Measurements from ENCODE around the gene RAE1.
"Not testable (repeated sequence)": the region's sequence is repeated elsewhere in the genome, so short reads cannot be mapped to it uniquely, and the experiment has no call there.

RAE1 gene

DNA sequence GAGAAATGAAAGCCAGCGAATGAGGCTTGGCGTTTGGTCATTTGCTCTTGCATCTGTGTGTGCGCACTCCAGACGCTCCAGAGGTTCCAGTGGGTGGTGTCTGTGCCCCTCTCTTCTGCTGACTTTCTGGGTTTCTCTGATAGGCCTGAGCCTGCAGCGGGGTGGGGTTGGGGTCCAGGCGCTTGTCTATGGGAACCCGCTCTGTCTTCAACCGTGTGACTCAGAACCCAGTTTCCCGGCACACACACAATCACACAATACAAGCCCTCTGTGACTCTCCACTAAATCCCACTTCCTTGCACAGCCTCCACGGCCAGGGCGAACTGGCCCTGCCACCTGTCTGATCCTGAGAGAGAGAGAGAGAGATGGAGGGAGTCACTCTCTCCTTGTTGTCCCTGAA lies 64.7 kb downstream of the RAE1 start:
- DNase-seq (ENCODE audit: low read depth) = no peak

DNA sequence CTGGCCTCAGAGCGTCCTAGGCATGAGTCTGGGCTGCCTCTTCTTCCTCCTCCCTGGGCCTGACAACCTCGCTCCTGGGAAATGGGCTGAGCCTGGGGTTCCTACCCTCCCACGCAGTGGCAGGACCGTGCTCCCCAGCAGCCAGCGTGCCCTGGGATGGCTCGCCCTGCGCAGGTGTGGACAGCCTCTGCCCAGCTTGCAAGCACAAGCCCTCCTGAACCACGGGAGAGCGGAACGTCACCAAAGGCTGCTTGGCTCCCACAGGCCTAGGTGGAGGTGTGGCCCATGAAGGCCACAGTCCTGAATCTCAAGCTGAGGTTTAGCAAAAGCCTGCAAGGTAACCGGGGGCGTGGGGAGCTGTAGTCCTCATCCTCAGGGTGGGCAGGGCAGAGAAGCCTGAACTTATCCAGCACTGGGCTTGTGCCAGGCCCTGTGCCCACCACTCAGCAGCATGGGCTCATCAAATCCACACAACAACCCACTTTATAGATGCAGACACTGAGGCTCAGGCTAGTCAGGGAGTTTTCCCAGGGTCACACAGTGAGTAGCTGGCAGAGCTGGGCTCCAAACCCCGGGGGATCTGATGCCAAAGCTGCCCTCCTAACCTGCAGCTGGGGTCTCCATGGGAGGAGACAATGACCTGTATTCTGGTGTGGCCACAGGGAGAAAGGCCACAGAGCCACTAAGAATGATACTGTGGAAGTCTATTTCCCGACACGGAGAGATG lies 65.4 kb downstream of the RAE1 start:
- no peak for DNase-seq (ENCODE audit: low read depth)

DNA sequence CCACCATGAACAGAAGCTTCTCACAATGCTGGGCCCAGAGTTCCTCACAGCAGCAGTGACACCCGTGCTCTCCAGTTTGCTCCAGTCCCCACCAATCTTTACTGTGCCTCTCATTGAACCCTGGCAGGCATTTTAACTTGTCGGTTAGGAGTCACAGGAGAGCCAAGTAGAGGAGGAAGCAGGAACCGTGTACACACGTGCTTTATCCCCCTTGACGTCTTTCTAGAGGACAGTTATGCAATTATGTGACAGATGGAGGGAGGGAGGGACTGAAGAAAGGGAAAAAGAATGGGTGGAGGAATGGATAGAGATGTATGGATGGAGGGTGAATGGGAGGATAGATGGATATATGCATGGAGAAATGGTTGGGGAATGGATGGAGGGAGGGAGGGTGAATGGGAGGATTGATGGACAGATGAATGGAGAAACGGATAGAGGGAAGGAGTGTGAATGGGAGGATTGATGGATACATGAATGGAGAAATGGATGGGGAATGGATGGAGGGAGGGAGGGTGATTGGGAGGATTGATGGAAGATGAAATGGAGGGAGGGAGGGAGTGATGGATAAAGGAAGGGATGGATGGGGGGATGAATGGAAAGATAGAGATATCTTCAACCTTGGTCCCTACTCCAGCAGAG lies 66.1 kb downstream of the RAE1 start:
- no peak for DNase-seq (ENCODE audit: low read depth)

DNA sequence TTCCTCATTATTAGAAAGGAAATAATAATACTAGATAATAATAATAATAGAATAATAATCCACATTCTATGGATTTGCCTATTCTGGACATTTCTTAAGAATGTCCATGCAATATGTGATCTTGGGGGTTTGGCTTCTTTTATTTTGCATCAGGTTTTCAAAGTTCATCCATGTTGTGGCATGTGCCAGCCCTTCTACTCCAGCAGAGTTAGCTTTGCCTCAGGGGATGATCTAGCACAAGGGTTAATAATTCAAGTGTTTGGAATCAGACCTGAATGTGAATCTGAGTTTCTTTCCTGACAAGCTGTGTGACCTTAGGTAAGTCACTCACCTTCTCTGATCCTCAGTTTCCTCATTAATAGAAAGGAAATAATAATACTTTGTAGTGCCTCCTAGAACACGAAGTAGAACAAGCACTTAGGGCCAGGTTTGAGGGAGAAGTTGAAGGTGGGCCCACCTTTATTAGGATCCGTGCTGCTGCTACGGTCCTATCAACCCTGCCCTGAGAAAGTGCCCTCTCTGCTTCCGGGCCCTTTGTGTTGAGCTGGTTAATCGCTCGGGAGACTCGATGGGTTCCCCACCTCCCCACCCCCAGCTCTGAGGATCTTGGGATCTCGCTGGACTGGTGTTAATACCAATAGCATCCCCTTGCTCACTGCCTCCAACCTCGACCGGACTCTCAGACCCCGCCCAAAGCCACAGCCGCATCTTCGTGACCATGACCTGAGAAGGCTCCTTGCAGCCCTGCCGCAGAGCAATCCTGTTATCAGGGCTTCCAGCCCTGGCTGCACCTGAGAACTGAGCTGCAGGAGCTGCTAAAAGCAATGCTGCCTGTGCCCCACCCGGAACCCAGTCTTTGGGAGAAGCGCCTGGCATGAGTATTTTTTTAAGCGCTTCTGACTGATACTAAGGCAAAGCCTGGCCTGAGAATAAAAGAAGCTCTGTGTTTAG lies 67.0 kb downstream of the RAE1 start:
- DNase-seq (ENCODE audit: low read depth) = no peak

DNA sequence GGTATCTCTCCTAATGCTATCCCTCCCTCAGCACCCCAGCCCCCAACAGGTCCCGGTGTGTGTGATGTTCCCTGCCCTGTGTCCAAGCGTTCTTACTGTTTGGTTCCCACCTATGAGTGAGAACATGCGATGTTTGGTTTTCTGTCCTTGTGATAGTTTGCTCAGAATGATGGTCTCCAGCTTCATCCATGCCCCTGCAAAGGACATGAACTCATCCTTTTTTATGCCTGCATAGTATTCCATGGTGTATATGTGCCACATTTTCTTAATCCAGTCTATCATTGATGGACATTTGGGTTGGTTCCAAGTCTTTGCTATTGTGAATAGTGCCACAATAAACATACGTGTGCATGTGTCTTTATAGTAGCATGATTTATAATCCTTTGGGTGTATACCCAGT lies 68.4 kb downstream of the RAE1 start:
- not testable (repeated sequence) for DNase-seq (ENCODE audit: low read depth)

DNA sequence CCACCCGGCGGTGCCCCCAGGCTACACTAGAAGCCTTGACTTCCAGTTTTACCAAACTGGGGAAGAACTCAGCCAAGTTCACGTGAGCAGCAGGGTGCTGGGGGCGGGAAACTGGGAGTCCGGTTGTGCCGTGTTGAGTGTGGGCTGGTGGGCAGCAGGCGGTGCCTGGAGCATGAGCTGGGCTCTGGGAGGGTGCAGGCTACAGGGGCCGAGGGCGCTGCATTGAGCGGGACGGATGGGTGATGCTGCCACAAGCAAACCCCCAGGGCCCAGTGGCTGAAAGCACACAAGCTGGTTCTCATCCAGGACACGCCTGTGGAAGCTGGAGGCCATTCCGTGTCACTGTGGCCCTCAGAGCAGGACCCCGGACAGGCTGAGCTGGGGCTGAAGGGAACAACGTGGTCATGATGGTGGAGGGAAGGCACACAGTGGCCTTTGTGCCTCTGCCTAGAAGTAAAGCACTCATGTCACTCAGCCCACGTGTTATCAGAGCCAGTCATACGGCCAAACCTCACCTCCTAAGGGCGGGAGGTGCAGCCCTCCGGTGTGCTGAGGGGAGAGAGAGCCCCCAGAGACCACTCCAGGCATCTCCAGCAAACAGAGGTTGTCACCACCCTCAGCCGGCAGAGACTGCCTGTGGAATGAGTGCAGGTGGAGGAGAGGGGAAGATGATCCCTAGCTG lies 69.7 kb downstream of the RAE1 start:
- no peak for DNase-seq (ENCODE audit: low read depth)

DNA sequence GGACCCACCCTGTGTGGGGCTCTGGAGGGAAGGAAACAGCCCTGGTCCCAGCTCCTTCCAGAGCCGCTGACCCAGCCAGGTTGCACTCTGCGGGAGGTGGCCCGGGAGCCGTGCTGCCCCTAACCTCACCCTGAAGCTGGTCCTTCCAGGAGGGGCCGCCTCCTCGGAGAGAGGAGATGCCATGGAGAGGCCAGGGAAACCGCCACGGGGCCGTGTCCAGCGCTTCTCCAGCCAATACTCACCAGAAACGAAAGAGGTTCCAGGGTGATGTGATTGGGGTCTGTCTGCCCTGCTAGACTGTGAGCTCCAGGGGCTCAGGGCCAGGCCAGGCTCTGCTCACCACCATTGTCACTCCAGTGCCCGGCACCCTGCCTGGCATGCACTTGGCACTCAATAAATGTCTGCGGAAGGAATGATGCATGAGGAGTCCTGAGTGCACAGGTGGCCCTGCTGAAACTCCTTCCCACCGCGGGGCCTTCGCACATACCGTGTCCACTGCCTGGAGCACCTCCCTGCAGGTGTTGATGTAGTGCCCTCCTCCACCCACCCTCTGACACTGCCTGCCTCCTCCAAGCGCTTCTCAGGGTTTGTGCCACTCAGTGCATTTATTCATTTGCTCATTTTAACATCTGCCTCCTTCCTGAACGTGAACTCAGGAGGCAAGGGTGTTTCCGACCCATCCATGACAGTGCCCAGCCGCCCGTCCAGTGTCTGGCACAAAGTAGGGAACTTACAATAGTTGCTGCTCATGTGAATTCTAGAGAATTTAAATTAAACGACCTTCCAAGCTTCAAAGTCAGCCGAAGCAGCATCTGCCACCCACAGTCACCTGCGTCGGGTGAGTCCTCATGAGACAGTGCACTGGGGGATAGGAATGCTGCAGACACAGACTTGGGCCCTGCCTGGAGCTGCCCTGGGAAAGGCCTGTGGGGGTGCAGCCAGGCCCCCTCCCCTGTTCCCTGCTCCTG lies 70.5 kb downstream of the RAE1 start:
- DNase-seq (ENCODE audit: low read depth) = no peak

DNA sequence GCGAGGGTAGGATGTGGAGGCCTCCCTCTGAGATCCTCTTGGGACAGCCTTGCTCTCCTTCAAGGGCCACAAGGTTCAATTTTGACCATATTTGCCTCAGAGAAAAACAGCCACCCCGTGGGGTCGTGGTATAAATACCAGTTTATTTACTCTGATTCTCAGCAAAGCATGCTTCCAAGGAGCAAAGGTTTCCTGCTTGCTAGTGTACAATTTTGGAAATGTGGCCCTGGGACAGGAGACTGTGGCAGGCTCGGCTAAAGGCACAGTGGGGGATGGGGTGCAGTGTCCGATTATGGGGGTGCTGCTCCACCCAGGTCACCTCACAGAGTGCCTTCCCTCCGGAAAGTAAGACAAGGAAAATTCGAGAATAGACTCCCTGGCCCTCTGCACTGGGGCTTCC lies 71.2 kb downstream of the RAE1 start:
- no peak for DNase-seq (ENCODE audit: low read depth)

DNA sequence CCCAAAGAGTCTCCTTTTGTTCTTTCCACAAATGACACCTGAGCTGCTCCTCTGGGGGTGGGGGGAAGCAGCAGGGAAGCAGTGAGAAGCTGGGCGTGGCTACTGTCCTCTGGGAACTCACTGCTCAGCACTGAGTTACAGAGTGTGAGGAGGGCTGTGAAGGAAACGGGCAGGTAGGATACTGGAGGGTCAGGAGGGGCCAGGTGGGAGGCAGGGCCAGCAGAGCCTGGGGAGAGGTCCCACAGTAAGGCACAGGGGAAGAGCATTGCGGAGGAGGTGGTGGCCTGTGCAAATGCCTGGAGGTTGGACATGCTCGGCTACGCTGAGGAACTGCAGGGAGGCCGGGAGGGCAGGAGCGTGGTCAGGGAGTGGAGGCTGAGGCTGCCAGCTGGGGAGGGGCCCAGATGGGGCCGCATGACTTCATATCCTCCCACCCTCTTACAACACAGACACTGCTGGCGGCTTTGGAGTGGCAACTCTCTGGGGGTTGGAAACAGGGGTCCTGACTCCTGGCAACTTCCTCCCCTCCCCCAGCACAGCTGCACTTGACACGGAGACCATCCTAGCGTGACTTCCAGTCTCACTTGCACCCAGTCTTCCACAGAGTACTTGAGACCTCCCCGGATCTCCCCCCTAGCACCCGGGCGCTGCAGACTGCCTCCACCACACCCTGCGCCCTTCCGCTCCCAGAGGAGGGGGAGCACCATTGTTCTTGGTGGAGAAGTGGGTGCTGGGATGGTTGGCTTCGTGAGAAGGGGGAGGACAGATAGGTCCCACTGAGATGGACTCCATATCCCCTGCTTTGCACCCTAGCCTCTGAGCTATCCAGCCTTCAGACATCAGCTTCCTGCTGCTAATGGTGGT lies 74.3 kb downstream of the RAE1 start:
- DNase-seq (ENCODE audit: low read depth) = no peak

DNA sequence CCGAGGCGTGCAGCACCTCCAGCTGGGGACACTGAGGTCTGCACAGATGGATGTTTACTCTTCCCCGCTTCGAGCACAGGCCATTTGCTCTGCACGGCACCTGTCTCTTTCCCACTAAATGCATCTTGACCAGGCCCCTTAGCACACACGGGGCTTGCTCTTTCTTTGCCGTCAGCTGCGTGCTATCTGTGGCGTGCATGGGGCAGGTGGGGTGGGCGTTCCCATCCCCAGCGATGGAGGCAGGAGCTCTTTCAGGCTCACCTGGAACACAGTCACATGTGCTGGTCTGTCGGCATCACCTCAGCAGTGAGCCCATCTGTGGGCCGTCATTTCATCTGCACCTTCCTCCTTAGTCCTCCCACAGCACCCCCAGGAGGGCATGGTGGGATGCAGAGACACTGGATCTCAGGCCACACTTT lies 75.2 kb downstream of the RAE1 start:
- DNase-seq (ENCODE audit: low read depth) = no peak

DNA sequence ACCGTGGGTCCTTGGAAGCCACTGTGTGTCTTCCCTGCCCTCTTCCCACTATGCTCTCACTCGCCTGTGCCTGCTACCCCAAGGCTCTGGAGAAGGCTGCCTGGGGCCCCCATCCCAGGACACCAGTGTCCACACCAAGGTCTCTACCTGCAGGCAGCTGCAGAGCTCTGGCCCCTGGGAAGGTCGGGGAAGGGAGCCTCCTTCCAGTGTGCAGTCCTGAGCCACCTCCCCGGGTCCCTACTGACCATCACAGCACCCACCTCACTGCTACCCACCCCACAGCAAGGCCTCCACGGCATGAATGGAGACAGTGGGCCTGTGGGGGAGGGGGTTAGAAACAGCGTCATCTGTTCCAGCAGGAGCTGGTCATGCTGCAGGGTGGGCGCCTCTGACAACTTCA lies 75.8 kb downstream of the RAE1 start:
- DNase-seq (ENCODE audit: low read depth) = no peak

DNA sequence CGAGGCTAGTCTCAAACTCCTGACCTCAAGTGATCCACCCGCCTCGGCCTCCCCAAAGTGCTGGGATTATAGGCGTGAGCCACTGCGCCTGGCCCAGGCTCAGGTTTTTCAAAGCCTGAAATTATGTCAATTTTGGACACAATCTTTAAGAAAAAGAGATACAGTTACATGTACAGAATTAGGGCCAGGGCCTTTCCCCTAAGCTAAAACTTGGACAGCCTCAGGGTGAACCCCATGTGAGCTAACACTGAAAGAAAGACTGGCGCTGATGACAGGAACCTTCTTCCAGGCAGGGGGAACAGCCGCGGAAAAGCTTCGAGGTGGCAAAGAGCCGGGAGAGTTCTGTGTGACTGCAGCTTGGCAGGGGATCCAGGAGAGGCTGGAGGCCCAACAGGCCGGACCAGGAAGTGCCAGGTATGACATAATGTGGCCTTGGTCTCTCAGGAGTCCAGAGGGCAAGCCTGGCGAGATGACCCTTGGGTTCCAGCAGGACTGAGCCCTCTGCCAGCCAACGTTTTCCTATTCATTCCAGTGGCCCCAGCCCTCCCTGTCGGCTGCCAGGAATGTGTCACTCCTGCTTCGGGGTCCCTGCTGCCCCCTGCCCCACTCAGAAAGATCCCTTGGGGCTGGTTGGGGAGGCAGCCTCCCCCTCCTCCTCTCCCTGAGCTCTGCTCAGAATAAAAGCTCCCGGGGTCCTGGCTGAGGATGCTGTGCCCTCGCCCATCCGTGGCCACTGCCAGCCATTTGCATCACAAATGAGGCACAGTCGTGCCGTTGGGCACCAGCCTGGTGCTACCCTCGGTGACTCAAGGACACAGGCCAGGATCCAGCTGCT lies 77.5 kb downstream of the RAE1 start:
- DNase-seq (ENCODE audit: low read depth) = no peak

Data from stimulated activated CD8-positive, alpha-beta memory T cell treated with anti-CD3 and anti-CD28 coated beads, Interleukin-4, amount 100 ng/mL, for 24 hours (primary cell).